Measurements from ENCODE around the gene C1QTNF2.
"Not testable (repeated sequence)": the region's sequence is repeated elsewhere in the genome, so short reads cannot be mapped to it uniquely, and the experiment has no call there.

Gene C1QTNF2

DNA sequence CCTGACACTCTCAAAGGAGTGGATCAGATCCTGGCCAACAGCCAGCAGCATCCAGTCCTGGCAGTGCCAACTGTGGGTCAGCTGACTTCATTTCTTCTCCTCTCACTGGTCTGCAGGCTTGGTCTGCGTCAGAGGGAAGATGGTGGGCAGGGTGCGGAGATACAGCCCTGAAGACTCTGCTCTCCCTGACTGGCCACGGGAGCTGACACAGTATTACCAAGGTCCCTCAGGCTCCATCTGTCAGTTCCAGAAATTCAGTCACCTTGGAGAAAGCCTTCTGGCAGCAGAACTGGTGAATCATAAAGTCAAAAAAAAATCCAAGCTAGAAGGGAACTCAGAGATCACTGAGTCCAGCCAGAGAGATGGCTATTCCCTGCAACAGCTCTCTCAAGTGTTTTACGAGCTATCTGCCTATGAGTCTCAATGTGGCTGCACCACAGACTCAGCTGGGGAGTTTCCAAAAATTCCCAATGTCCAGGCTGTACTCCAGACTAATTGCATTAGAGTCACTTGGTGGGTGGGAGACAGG, 27.9 kb downstream of the C1QTNF2 start:
- peak; percentile 76 for DNase-seq (ENCODE audit: low spot score)

DNA sequence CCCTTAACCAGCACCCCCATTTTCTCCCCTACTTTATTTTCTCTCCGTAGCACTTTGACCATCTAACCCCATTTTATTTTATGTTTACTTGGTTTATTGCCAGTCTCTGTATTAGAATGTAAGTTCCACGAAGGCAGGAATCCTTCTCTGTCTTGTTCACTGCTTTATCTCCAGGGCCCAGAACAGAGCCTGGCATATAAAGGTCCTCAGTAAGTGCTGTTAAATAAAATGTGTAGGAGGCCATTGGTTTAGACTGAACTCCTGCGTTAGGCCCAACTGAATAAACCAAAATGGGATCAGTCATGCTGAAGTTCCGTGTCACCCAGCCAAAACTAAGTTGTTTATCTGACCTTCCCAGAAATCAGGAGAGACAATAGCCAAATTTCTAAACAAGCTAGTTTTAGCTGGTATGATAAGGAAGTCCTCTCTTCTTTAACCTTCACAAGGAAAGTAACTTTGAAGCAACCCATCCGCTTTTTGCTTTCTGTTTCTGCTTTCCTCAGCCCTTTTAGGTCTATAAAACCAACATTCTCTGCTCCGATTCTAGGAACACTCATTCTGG, 29.0 kb downstream of the C1QTNF2 start:
- no peak for DNase-seq (ENCODE audit: low spot score)

- DNase-seq (ENCODE audit: low spot score) = not testable (repeated sequence)
These were observed 29.9 kb downstream of the C1QTNF2 start for GRCh38 chr5:160340513-160340912.

DNA sequence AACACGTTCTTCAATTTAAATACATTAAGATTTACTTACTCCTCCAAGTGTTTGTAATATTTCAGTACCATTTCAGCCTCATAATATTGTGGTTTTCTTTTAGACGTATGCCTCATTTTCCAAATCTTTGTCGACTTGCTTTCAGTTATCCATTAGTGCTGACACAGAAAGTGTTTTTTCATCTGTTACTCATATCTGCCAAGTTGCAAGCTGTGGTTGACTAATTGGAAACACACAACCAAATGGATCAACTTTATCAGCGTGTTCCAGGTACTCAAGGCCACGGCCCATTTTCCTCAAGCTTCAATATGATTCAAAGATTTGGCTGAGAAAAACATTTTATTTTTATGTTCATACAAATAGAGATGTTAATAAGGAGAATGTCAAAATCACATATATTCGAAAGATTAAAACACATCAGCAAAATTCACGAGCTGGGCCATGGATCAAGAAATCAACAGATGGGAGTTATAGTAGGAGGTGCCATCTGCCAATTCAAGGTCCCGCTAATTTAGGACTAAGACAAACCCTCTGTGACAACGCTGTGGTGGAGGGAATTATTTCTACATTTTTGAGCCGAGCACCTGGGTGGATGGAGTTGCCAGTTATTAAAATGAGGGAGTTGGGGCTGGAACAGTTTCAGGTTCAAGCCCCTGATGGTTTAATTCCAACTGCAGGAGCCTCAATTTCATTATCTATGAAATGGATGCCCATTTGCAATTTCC, 30.9 kb downstream of the C1QTNF2 start:
- no peak for DNase-seq (ENCODE audit: low spot score)

DNA sequence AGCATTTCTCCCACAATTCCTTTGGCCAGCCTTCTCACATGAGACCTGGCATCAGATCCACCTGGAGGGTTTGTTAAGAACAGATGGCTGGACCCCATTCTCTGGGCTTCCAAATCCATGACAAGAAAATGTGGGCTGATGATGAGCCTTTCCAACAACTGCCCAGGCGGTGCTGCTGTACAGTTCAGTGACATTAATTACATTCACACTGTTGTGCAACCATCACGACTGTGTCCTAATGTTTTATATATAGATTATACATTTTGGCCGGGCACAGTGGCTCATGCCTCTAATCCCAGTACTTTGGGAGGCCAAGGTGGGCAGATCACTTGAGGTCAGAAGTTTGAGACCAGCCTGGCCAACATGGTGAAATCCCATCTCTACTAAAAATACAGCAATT, 35.7 kb downstream of the C1QTNF2 start:
- not testable (repeated sequence) for DNase-seq (ENCODE audit: low spot score)

DNA sequence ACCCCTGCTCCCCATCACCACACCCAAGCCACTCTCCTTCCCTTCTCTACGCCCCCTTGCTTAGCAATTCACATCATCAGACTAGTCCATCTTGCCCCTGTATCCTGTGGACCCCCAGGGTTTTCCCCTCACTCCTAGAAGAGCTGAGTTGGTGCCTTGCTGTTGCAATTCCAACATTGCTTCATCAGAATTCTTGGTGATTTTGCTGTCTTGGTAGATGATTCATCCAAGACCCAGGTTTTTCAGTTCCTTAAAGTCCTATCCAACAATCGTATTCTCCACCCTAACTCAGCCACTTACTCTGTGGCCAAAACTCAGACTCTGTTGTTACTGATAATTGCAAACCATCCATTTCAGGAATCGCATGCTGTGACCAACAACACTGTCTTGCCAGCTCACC, 36.7 kb downstream of the C1QTNF2 start:
- peak; percentile 53 for DNase-seq (ENCODE audit: low spot score)

DNA sequence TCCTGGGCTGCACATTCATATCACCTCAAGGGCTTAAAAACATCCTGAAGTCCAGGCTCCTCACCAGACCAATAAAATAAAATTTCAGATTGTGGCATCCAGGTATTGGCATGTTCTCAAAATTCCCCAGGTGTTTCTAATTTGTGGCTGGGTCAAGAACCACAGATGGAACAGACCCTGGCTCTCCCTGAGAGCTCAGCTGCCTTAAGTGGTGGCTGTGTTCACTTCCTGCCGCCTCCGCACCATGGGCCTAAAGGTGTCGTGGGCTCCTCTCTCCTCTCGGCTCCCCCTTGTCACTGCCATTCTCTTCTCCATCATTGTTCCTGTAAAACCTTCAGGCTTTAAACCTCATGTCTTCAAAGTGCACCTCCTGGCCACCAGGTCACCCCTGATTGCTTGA, 40.2 kb downstream of the C1QTNF2 start:
- no peak for DNase-seq (ENCODE audit: low spot score)

DNA sequence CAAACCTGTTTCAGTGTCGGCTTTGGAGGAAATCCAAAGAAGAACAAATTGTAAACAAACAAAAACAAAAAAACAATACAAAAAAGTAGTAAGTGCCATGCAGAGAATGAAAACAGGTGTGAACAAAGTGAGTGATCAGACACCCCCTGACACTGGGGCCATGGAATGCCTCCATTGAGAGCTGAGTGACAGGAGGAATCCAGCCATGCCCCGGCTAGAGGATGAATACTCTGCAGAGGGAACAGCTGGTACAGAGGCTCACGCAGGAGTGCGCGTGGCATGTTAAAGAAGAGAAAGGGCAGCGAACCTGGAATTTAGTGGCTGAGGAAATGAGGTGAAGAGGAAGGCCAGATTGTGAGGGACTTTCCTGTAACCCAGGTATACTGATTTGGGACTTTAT, 42.6 kb downstream of the C1QTNF2 start:
- no peak for DNase-seq (ENCODE audit: low spot score)

- no peak for DNase-seq (ENCODE audit: low spot score)
These were observed 43.4 kb downstream of the C1QTNF2 start for GRCh38 chr5:160326981-160327380.

GRCh38 chr5:160325716-160326115, 44.7 kb downstream of the C1QTNF2 start:
- no peak for DNase-seq (ENCODE audit: low spot score)

- DNase-seq (ENCODE audit: low spot score) = no peak
These were observed 45.5 kb downstream of the C1QTNF2 start for GRCh38 chr5:160324886-160325285.

DNA sequence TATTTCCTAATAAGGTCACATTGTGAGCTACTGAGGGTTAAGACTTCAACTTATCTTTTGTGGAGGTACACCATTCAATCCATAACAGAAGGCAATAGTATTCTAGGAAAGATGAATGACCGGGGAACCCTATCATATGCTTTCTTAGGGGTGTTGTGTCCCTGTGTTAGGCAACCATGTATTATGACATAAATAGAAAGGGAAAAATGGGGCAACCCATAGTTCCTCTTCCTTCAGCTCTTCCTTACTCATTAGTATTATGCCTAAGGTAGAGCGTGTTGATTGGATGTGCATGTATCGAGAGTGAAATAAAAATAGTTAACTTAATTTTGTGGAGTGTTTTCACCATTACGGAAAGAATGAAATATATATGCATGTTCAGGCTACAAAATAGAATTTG, 52.0 kb downstream of the C1QTNF2 start:
- DNase-seq (ENCODE audit: low spot score) = no peak

DNA sequence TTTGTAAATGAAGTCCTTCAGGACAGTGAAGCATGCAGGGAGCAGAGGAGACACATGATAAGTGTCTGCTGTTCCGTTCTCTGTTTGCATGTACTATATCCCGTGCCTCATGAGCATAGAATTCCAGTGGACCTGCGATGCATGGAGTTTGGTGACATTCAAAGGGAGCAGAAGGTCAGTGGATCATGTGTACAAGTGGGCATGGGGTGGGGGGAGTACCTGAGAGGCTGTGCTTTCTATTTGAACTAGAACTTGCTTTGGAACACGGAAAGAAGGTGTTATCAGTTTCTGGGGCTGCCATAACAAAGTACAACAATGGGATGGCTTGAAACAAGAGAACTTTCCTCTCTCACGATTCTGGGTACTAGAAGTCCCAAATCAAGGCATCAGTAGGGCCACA, 53.0 kb downstream of the C1QTNF2 start:
- DNase-seq (ENCODE audit: low spot score) = no peak

DNA sequence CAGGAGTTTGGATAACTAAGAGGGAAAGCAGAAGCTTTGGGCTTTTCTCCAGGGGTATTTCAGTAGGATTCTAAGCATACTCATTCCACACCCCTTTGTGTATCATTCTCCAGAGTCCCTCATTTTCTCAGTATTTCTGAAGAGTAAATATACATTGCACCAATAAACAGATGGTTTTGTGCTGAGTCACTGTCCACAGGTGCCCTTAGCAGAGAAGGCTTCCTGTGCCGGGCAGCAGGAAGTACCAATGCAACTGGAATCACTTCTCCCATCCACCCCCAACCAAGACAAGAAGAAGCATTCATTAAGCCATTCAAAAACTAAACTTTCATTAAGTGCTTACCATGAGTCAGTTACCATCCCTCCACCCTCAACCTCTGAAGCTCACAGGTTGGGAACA, 54.5 kb downstream of the C1QTNF2 start:
- DNase-seq (ENCODE audit: low spot score) = no peak

DNA sequence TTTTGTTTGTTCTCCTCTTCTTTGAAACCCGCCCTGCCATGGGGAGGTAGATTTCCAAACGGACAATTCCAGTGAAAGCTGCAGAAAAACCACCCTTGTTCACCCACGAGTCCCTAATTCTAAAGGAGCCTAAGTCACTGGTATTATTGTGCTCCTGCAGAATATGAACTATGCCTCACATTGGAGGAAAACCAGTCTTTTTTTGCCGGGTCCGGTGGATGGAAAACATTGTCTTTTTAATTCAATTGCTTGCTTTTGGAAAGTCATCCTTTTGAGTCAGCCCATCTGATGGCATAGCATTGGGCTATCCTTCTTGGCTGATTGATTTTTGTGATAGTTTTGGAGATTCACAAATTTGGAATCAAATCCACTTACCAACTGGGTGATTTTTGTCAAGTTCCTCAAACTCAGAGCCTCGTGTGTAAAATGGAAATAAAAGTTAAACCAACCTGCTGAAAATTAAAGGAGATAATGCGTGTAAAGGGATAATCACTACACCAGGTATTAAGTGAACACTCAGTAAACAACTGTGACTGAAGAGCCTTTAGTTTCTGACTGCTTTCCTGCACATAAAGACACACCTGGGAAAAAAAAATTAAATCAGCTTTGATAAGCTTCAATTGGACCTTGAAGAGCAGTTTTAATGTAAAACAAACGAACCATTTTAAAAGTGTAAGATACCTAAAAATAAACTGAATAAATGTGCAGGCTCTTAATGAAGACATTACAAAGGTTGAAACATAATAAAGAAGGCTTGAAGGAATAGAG, 57.3 kb downstream of the C1QTNF2 start:
- no peak for DNase-seq (ENCODE audit: low spot score)

GRCh38 chr5:160312134-160312959, 58.1 kb downstream of the C1QTNF2 start, which contains the start of gene CCNJL:
CCNJL (minus strand) TSS chr5:160312564; CDS start chr5:160311923, 641 bp downstream.
- peak; percentile 36 for DNase-seq (ENCODE audit: low spot score)

DNA sequence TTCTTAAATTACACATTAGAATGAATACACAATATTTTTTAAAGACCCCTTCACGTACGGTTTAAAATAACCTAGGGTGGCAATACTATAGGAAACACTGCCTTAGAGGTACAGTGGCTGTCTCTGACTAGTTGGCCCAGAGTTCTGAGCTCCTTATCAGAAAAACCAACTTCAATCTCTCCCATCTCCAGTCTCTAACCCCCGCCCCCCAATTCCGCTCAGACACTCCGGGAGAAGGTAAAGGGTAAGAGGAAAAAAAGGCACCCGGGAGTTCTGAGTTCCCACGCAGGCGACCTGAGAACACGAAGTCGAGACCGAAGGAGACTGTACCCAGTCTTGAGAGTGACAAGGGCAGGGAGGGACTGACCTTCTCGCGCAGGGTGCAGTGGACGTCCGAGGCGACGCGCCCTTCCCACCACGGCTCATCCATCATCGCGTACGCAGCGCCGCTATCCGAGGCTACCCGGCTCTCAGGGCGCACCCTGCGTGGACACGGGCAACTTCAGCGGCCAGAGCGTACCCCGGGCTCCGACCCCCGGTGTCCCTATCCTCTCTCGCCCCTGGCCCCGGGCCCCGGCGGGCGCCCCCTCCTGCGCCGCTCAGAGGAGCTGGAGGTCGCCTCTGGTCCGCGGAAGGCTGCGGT, 58.8 kb downstream of the C1QTNF2 start:
- DNase-seq (ENCODE audit: low spot score) = no peak

DNA sequence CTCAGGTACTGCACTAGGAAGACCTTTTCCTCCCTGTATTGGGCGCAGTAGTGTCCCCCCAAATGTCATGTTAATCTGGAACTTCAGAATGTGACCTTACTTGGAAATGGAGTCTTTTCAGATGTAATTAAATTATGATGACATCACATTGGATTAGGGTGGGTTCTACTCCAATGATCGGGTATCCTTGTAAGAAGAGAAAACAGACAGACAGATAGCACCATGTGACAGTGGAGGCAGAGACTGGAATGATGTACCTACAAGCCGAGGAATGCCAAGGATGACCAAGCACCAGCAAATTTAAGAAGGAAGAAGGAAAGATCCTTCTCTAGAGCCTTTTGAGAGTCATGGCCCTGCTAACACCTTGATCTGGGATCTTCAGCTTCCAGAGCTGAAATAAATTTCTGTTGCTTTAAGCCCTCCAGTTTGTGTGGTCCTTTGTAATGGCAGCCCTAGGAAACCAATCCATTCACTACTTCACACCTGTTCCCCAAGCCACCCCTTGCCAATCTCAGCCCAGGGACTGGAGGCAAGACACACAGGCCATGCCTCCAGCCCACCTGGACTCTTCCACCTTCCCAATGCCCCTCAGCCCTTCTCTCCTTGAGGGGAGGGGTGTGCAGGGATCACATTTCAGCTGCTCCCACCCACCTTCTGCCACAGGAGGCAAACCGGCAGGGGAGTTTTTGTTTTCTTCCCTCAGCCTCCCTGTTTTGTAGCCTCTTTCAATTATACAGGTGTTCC, 59.7 kb downstream of the C1QTNF2 start:
- DNase-seq (ENCODE audit: low spot score) = no peak

- no peak for DNase-seq (ENCODE audit: low spot score)
These were observed 60.3 kb downstream of the C1QTNF2 start for GRCh38 chr5:160310140-160310539.

GRCh38 chr5:160306696-160307095, 63.7 kb downstream of the C1QTNF2 start:
- no peak for DNase-seq (ENCODE audit: low spot score)

DNA sequence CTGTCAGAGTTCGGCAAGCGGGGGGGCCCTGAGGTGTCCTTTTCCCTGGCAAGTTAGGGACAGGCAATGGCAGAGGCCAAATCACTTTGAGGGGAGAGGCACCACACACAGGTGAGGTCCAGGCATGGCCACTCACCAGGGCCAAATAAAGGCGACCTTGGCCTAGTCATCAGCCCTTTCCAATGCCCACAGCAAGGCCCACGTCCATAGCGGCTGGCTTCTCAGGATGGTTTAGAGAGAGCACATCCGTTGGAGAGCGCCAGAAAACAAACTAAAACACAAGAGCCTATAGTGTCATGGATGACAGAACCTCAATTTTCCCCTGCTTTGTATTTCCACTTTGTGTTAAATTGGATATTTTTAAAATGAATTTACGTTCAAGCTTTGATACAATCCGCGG, 65.1 kb downstream of the C1QTNF2 start:
- no peak for DNase-seq (ENCODE audit: low spot score)
